Measurements from ENCODE around the gene FRAS1.
"Not testable (repeated sequence)": the region's sequence is repeated elsewhere in the genome, so short reads cannot be mapped to it uniquely, and the experiment has no call there.

The FRAS1 gene

DNA sequence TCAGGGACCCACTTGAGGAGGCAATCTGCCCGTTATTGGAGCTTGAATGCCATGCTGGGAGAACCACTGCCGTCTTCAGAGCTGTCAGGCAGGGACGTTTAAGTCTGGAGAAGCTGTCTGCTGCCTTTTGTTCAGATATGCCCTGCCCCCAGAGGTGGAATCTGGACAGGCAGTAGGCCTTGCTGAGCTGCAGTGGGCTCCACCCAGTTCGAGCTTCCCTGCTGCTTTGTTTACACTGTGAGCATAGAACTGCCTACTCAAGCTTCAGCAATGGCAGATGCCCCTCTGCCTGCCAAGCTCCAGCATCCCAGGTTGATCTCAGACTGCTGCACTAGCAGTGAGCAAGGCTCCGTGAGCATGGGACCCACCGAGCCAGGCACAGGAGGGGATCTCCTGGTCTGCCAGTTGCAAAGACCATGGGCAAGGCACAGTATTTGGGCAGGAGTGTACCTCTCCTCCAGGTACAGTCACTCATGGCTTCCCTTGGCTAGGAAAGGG, 68.8 kb downstream of the FRAS1 start:
- DNase-seq: not testable (repeated sequence)

DNA sequence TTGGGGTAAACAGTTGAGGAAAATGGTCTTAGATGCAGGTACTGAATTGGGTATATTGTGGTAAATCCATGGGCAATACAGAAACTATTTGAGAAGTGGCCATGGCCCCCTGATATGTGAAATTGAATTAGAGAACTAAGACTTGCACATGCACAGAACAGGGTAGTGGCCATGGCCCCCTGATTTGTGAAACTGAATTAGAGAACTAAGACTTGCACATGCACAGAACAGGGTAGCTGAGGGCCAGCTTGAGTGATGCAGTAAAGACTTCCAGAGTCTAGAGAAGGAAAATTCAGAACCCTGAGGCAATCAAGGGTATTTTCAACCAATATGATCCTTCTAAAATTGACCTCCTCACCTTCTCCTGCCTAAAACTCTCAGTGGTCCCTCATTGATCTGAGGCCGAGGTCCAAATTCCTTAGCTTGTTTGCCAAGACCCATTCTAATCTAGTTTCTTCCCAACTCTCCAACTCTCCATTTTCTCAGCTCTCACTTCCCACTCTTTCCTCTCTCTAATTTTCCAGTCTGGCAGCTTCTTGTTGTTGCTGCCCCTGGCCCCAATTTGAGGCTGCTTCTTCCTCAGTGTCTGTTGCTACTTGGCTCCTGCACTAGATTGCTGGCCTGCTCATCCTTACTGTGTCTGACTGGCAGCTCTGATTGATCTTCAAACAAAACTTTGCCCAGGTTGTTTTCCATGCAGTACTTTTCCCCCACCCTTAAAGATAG, 72.4 kb downstream of the FRAS1 start:
- no peak for DNase-seq

DNA sequence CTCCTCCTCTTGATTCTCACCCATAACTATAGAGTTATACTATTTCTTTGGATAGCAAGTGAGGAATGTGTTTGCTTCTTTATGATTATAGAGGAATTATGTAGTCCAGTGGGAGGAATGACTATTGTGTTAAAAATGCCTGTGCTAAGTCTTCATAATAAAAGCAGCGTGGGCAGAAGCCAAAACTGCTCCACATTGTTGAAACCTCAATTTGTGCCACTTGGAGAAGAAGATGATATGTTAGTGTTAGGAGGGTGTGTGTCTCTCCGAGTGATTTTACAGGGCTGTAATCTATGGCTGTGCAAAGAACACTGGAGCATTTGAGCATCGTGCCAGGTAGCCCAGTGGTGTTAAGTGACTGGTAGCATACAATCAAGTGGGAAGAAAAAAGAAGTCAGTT, 74.3 kb downstream of the FRAS1 start:
- DNase-seq: no peak

DNA sequence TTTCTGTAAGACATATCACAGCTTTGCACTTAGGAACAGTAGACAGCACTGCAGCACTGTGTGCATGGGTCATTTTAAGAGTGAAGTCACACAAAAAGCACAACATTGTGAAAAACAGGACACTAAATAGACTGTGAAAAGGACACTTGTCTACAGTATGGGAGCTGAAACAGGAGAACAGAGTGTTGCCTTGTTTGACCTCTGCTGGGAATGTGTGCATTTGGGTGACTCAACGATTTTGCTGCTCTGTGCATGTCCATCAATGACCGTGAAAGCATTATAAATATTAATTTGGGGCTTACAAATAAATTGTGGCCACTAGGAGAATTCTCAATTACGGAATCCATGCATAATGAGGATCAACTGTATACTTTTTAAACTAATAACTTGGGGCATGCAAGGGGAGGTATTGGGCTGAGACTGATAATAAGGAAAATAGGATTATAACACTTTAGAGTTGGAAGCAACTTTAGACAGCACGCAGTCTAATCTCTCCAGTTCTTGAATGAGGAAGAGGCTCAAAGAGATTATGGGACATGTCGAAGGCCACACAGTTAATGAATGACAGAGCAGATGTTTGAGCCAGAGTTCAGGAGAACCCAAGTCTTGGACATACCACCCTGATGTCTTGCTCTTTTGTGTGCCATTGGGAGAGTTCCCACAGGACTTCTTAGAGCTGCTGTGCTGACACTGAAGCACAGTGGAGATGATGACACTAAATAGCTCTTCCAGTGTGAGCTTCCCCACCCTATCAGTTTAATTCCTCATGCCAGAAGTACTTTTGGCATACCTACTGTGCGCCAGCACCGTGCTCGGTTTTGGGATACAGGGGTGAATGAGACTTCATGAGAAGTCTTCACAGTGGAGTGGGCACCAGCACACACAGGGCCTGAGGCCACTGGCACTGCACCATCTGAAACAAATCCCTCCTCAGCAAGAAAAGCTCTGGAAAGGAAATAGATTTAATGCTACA, 79.3 kb downstream of the FRAS1 start:
- no peak for DNase-seq

DNA sequence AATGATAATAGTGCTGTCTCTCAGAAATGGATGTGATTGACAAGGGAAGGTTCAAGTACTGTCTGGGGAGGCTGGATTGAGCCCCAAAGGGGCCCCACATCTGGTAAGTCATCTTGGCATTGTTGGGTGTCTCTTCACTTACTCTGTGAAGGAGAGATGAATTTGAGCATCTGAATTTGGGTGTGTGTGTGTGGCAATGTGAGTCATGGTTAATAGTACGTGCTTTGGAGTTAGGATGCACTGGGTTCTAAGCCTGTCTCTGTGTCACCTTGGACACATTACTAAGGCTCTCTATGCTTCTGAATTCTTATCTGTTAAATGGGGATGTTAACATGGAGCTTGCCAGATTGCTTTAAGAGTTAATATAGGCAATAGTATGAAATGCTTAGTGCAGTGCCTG, 80.4 kb downstream of the FRAS1 start:
- no peak for DNase-seq

DNA sequence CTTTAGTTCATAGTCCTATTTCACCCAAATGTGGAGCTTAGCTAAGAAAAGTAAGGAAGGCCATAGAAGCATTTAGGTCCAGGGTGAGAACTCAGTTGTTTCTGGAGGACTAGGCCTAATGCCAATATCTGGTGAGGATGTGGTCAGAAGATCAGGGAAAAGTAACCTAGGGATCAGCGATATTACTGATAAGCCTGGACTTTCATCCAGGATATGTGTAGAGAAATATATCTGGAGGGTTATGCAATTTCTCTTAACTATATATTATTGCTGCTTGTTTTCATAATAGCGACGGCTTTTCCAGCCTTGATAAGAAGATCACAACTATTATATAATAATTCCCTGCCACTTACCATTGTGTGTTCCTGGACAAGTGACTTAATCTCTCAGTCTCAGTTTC, 81.1 kb downstream of the FRAS1 start:
- DNase-seq: no peak

DNA sequence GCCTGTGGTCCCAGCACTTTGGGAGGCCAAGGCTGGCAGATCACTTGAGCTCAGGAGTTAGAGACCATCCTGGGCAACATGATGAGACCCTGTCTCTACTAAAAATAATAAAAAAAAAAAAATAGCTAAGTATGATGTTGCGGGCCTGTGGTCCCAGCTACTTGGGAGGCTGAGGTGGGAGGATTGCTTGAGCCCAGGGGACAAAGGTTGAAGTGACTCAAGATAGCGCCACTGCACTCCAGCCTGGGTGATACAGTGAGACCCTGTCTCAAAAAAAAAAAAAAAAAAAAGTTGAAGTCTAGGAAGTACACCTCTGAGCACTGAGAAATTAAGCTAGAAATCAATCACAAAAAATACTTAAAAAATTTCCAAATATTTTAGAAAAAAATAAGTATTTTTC, 86.5 kb downstream of the FRAS1 start:
- no peak for DNase-seq

DNA sequence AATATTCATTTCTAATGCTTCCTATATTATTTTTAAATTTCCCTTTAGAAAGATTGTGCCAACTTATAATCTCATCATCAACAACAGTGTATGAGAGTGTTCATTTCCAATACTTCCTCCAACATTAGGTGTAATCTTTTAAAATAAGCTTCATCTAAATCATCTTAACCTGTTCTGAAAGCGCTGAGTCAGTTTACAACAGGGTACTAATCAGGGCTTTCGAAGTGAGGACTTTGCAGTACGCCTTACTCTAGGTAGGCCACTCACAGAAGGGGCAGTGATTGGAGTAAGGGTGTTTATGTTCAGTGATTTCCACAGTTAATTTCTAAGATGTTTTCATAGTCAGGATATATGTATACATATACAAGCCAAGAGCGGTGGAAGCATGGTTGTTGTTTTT, 87.9 kb downstream of the FRAS1 start:
- no peak for DNase-seq

DNA sequence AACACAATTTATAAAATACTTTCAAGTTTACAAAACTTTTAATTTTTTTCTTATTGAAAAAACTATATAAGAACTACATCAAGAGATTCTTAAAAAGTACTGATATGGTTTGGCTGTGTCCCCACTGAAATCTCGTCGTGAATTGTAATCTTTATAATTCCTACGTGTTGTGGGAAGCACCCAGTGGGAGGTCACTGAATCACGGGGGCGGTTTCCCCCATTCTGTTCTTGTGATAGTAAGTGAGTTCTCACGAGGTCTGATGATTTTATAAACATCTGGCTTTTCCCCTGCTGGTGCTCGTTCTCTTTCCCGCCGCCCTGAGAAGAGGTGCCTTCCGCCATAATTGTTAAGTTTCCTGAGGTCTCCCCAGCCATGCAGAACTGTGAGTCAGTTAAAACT, 88.5 kb downstream of the FRAS1 start:
- DNase-seq: no peak

DNA sequence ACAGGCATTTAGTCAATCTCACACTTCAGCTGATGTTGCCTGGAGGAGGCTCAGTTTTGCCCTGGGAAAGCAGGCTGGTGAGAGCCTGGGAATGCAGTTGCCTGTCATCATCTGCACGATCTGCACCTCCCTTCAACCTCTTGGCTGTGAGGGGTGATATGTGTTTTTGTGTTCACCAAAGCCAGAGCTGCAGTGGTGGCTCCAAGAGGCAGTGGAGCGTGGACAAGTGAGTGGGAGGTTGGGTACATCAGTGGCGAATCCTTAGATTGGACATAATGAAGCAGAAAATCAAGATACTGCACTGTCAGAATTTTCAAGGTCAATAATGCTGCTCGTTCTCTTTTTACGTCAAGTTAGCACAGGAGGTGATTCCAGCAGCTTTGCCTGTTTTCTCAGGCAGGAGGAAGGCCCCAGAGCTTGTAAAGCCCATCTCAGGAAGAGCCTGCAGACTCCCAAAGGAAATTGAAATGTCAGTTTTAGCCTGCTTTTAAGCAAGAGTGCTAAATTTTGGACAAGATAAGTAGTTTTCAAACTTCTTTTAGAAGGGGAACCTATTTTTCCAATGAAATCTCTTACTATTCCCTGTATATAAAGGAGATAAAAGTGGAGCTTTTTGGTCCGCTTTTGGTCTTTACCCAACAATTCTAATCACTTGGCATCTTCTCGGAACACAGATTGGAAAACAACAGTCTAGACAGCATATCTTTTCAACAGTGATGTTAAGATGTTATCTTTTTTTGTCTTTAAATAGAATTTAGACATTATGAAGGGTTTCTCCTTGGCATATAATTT, 92.8 kb downstream of the FRAS1 start:
- no peak for DNase-seq

DNA sequence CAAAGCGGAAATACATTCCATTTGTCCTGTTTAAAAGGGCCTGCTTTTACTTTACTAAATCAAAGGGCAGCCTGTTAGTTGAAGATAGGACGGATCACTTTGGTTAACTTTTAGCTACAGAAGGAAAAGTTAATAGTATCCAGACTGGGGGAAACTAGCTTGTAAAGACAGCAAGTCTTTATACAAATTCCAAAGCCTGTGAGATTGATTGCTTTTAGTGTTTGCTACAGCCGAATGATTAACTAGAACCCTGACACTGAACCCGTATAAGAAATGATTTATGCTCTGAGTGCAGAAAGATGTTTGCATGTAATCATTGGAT, 93.4 kb downstream of the FRAS1 start:
- no peak for DNase-seq

DNA sequence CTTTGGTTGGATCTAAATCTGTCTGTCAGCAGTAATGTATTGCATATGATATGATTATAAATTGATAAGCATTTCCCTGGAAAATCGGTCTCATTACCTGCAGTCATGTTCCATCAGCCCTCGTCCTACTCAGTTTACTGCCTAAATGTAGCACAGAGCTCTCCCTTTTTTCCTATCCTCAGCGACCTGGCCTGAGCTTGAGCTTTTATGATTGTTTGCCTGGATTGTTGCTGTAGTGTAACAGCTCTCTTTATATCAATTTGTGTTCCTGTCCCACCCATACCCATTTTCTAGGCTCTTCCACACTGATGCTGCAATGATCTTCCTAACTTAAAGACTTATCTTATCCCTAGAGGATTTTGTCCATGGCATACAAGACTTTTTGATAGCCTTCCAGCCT, 95.7 kb downstream of the FRAS1 start:
- DNase-seq: no peak

DNA sequence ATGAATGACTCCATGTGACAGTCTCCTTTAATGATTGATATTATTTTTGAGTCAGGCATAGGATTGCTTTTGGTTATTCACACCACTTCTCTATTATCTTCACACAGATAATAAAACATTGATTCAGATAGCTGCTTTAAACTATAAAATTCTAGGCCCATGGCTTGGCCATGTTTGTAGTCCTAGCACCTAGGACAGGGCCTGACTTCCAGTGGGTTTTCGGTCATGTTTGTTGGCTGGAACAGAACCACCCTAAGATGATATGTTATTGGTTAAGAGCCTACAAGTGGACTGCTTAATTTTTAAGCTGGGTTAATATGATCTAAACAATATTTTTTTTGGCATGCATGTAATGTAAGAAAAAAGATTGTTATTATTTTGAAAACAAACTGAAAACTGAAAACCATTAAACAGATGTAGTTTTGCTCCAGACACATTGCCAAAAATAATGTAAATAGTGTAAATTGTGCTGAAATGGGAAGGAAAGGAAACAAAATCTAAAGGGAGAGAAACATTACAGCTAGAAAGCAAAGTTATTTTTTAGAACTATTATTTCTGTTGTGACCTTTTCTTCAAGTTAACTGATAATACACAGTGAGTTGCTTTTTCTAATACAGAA, 98.0 kb downstream of the FRAS1 start:
- no peak for DNase-seq

DNA sequence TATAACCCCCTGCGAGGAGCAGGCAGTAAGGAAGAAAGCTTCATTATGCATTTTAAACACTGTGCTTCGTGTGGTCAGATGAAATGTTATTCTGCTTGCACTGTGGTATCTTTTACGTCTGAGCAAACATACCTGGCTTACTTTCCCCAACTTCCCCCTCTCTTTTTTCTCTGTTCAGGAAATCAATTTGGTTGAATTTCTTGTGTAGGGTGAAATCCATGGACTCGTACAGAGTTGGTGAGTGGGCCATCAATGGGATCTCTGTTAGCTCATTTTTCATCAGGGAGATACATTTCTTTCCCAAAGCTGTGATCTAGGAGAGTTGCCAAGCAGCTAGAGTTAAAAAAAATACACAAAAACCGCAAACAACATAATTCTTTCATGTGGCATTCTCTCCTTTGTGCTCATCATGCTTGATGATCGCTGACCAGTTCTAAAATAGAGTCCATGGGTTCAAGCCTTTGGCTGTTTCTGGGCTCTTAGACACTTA, 98.5 kb downstream of the FRAS1 start:
- no peak for DNase-seq

DNA sequence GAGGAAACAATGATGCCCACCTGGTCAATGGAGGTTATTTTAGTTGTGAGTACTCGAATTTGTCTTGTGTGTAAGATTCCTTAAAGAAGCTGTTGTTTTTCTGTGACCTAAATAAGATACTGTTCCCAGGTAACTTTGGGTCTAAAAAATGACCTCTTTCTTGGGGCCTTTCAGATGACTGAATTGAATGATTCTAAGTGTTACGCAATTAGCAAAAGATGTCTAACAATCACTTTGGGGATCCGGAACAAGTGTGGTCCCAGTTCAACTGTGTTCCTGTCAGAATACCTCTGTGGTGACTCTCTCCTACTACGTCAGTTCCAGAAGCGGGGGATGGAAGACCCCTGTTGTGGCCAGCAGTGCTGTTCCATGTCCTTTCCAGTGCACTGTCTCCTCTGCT, 99.4 kb downstream of the FRAS1 start:
- no peak for DNase-seq

DNA sequence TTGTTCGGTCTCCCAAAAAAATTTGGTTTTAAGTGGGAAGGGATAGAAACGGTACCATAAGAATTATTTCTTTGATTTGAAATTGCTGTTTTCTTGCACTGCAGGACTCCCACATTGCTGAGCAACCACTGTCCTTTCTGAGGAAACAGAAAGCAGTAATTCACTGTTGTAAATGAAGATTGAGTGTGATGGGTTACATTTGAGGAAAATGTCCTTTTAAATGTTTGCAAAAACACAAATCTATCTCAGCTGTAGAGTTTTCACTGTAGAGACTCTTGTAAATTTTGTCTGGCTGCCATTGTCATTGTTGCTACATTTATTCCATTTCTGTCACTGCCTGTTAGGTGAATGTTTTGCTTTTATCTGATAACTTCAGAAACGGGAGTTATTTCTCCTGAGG, 105.2 kb downstream of the FRAS1 start:
- DNase-seq: no peak

DNA sequence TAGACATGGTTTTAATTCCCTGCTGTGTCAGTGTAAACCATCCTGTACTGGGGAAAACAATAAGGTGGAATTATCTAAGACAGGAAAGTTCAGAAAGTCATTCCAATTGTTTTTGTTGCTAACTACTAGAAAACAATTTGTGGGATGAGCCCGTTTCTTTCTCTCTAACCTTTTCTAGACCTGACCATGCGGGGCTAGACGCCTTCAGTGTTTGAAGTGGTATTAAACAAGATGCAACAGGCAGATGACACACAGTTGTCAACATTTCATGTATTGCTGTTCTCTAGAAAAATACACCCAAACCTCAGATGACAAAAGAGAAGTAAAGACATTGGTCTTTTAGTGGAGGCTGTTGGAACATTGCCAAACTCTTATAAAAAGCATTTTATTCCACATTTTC, 105.7 kb downstream of the FRAS1 start:
- DNase-seq: no peak

DNA sequence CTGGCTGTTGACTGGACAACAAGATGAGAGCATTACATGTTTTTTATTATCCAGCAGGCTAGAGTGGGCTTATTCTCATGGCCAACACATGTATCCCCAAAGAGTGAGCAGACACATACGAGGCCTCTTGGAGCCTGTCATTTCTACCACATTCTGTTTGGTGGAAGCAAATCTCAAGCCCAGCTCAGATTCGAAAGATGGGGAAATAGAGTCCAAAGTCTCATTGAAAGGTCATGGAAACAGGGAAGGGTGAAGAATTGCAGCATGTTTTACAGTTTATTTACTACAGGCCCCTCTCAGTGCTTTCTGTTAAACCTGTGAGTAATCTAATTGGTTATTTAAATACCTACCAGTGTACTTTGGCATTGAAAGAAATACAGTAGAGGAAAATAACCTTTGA, 108.6 kb downstream of the FRAS1 start:
- DNase-seq: no peak

DNA sequence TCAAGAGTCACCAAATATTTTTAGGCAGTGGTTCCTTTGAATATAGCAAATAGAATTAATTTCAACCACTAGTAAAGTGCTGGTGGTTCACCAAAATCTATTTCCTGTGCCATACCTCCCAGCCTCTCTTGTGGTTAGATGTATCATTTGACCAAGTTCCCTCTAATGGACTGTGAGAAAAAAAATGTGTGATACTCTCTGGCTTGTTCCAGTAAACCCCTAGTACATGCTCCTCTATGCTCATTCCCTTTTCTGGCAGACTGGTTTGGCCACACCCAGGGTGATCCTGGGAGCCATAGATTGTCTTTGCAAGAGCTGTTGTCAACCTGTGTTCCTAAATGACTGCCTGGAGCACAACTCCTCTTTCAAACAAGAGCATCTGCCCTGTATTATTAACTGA, 109.5 kb downstream of the FRAS1 start:
- DNase-seq: no peak

DNA sequence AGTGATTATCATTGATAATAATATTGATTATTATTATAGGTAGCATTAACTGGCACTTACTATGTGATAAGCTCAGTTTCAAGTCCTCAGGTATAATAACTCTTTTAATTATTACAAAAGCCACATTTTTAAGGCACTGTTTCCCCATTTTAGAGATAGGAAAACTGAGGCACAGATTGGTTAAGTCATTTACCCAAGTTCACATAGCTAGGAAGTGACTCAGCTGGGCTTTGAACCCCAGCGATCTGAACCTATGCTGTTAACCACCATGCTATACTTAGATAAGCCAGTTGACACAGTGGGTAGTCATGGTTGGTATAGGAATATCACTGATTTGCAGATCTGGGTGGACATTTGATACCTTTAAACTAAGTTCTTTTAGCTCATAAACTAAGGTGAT, 110.4 kb downstream of the FRAS1 start:
- no peak for DNase-seq

DNA sequence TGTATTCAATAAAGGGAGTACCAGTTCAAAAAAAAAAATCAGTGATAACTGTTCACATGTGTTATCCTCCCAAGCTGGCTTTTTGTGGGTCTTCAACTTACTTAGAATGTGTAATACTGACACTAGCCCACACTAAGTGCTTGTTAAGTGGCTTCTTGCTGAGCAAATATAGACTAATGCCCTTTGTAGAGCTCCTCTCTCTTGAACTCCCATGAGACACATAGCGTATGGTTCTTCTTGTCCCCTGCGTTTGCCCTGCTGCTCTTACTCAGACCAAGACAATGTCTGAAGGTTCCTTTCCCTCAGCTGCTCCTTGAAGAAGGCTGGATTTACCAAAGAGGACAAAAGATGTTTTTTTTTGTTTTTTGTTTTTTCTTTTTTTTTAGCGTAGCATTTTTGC, 110.9 kb downstream of the FRAS1 start:
- no peak for DNase-seq

DNA sequence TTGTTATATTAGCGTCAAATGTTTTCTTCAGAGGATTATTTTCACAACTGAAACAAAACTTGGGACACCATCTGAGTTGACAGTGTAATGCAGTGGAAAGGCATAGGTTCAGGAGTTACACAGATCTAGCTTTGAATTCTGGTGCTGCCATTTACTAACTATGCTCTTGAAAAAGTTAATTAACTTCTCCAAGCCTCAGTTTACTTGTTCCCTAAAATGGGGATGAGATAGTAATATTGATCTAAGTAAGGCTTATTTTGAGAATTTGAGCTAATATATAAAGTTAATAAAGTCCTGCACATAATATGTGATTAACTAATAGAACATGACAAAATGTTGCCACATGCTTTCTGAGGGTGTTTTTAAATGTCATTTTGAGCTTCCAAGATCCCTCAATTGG, 112.6 kb downstream of the FRAS1 start:
- DNase-seq: no peak

DNA sequence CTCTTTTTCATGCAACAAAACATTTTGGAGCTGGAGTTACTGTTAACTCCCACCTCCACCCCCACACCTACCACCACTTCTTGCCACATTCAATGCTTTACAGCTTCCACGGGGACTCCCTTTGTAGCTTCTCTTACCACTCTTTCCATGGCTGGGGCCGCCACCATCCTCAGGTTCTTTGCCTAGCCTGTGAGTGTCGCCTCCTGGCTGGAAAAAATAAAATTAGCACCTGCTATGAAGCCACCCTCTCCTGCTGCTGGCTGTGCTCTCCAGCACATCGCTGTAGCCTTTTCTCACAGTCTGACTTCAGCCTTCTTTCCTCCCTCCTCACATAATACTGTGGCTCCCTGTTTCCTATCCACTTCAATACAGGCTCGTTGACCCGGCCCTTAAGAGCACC, 114.4 kb downstream of the FRAS1 start:
- DNase-seq: no peak
